Measurements from ENCODE around the gene TENT5C.

The TENT5C gene

DNA sequence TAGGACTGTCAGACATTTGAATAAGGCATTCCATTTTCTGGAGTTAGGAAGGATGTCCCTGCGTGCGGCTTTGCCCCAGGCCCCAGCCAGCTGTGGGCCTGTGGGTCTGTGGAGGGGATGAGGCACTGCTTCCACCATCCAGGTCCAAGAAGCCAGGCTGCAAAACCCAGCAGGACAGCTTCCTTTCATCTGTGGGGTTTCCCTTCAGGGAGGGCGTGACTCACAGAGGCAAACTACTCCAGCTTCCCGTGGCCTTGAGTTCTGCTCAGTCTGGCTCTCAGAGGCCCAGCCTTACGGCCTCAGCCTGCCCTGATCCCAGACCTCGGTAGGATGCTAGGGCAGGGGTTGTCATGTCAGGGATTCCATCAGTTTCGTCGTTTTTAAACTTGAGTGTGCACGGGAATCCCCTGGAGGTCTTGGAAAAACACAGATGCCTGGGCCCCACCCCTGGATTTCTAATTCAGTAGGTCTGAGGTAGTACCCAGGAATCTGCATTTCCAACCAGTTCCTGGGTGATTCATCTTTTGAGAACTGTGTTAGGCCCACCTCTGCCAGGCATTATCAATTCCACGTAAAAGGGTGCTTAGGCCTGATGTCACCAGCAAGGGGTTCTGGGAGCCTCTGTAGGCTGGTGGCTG is 32.3 kb upstream of the TENT5C start:
- DNase-seq (ENCODE audit: low read depth): no peak

DNA sequence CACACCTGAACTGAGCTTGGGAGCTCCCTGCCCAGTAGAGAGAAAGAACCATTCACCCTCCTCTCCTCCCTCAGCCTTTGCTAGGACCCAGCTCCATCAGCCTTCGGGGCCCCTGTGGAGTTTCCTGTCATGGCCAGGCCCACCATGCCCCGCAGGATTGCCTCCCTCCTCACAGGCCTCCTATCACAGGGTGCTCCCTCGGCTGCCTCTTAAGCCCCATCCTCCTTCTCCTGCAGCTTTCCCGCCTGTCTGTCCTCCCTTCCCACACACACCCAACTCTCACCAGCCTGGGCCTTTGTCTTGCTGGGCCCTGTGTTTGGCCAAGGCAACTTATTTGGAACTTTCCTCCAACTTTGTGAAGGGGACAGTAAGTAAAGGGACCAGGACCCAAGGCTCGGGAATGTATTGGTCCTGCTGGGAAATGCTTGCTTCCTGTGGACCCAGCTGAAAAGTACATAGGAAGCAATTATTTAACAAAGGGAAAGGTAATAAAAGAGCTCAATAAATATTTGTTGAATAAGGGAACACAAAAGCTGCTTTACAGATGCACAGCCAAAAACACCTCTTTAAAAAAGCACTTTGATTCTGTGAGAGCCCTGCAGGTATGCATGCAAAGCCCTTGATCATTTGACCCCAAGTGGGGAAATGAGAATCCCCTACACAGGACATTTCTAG is 31.6 kb upstream of the TENT5C start:
- no peak for DNase-seq (ENCODE audit: low read depth)

DNA sequence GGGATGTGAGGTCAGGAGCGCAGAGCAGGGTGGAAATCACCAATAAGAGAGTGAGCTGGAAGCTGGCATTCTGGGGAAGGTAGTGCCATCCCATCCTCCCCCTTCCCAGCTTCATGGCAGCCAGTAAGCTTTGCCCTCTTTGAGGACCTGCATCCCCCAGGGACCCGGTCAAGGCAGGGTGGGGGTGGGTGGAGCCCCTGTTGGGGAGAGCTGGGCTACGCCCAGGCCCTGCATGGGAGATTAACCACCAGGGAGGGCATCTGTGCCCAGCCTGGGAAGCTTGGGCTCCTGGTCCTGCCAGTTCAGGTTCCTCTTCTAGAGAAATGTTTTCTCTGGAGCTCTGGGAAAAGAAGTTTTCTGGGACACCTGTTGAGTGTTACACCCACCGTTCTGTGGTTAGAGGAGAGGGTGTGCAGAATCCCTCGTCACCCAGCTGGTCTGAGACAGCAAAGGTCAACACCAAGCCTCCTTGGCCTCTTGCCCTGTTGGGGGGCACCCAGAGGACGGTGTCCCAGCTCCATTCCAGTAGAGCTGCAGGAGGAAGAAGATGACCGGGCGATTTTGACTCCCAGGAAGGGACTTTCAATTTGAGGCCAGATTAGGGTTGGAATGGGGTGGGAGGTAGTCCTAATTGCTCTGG is 30.1 kb upstream of the TENT5C start:
- no peak for DNase-seq (ENCODE audit: low read depth)

DNA sequence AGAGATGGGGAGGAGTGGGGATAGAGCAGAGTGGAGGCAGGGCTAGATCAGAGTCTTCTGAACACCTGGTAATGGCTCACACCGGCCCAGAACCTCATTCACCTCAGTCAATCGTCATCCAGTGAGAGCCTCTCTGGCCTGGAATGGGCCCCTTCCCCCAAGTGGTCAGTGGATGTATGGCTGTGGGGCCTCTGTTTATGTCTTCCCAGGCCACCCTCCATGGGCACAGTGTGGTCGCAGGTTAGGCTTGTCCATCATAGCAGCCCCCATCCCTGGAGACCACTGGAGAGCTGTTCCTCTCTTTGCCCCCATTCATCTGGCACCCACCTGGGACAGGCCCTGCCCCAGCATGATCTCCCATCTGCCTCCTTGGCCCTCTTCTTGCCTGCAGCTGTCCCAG is 29.6 kb upstream of the TENT5C start:
- no peak for DNase-seq (ENCODE audit: low read depth)

DNA sequence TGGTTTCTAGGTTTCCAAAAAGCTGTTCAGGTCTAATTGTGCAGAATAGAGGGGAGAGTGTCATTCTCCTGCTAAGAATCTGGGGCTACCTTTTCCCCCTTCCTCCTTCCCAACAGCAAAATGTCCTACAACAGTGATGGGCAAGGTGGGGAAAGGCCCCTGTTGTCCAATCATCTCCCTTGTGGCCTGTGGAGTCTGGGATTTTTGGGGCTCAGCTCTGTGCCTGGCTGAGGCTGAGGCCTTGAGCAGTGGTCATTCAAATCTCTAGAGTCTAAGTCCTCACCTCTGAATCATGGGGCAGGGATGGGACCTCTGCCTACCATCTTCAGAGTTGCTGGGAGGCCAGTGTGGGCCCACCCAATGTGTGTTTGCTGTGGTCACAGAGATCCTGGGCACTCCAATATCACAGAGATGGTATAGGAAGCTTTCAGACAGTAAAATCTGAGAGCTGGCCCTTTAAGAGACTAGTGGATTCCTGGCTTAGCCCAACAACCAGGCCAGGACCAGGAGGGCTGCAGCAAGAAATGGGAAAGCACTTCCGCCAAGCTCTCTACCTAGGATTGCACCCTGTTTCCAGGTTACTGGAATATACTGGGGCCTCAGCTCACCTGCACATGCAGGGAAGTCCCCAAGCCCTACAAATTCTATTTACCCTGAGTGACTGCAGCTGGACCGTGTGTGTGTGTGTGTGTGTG is 28.5 kb upstream of the TENT5C start:
- DNase-seq (ENCODE audit: low read depth): no peak

DNA sequence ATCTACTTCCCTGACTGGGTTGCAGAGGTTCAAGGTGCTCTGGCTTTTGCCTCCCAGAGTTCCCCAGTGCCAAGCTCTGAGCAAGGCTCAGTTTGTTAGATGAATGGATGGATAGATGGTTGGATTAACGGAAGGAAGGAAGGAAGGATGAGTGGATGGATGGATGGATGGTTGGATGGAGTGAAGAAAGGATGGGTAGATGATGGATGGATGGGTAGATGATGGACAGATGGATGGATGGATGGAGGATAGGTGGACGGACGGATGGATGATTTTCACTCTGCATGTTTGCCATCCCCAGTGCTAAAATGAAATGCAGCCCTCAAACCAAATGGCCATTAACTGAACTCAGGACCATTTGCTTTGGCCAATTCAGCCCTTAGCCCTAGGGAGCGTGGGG is 27.4 kb upstream of the TENT5C start:
- no peak for DNase-seq (ENCODE audit: low read depth)

DNA sequence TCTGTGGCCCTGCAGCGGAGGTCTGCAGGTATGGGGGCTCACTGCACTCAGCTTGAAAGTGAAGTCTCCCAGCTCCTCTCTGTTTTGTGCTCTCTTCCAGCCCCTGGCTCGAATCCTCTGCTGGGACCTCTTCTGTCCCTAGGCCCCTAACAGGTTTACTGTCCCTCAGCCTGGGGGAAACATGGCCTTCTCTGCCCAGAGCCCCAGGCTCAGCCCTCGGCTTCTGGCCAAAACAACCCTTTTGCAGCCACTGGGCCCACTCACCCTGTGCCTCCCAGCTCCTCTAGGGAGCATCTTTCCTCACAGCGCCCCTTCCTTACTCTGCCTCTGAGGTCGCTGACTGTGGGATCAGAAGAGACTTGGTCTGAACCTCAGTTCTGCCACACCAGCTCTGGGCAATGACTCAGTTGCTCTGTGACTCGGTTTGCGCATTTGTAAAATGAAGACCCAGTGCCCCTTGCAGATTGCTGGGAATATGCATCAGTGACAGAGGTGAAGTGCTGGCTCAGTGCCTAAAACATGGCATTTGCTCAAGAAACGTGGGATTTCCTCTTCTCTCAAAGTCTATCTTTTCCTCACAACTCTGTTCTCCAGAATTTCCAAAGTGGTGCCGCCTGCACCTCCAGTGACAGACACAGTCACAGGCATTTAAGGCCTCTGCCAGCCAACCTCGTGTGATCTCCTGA is 26.5 kb upstream of the TENT5C start:
- DNase-seq (ENCODE audit: low read depth): no peak

DNA sequence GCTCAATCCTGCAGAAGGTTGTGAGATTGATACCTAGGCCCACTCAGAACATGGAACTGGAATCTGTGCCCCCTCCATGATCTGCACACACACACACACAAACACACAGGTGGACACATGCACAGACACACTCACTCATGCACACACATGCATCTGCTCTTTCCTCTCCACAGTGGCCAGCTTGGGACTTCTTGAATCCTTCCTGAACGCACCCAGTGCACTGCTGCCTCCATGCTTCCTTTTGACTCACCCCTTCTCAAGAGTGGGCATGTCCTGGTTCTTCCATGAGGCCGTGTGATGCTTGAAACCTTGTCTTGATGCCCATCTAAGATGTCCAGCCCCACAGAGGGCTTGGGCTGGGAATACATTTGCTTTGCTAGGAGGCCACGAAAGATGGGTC is 25.4 kb upstream of the TENT5C start:
- DNase-seq (ENCODE audit: low read depth): no peak

DNA sequence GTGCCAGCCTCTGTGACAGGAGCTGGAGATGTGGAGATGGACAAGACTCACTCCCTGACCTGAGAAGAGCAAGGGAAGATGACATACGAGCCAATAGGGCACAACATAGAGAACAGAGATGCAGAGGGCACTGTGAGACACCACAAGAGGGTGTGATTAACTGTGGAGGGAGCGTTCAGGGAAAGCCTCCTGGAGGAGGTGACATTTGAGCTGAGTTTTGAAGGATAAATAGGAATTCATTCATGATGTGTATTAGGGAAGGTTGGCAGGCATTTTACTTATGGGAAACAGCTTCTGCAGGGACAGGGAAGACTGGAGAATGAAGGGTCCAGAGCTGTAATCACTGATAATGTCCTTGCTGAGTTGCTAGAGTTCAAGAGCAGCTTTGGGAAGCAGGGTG is 25.0 kb upstream of the TENT5C start:
- DNase-seq (ENCODE audit: low read depth): no peak

DNA sequence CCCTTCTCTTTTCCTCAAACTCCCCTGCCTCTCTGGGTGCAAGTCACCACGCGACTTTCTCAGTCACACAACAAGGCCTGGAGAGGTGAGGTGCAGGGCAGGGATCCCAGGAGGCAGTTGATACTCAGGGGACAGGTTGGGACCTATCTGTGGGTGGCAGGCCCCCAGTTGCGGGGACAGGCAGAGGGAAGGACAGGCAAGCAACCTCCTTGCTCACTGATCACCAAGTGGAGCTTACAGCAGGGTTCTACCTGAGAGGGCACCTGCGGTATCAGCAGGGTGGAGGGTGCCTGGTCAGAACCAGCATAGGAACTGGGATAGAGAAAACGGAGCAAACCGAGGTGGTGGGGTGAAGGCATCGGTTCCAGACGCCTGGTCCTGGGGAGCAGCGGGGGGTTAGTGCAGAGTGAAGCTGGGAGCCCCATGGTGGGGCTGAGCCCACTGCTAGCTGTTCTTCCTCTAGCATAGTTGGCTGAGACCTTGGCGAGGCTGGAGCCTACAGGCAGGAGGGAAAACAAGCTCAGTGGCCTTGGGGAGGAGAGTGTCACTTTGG is 24.4 kb upstream of the TENT5C start:
- no peak for DNase-seq (ENCODE audit: low read depth)

DNA sequence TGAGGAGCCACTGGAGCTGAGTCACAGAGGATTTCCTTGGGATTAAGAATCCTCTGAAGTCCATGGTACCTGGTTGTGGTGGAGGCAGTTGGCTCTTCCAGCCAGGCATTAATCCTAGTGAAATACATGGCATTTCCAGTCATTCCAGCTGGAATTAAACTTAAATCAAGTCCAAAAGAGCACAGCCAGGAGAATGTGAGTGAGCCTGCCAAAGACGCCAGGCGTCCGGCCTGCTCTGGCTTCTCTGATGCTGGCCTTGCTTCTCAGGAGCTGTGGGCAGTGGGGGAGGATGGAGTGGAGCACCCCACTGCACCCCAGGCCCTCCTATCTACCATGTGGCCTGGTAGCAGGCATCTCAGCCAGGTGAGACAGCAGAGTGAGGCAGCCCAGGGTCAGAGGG is 23.4 kb upstream of the TENT5C start:
- no peak for DNase-seq (ENCODE audit: low read depth)

DNA sequence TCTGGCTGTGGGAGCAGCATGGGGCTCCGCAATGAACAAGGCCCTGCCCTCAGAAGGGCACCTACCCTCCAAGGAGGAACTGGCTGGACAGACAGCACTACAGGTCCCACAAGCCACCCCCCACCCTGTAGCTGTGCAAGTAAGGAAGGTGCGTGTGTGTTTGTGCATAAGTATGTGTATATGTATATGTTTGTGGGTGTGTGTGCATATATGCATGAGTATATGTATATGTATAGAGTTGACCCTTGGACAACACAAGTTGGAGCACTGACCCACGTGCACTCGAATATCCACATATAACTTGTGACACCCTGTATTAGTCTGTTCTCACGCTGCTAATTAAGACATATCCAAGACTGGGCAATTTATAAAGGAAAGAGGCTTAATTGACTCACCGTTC is 22.6 kb upstream of the TENT5C start:
- no peak for DNase-seq (ENCODE audit: low read depth)

DNA sequence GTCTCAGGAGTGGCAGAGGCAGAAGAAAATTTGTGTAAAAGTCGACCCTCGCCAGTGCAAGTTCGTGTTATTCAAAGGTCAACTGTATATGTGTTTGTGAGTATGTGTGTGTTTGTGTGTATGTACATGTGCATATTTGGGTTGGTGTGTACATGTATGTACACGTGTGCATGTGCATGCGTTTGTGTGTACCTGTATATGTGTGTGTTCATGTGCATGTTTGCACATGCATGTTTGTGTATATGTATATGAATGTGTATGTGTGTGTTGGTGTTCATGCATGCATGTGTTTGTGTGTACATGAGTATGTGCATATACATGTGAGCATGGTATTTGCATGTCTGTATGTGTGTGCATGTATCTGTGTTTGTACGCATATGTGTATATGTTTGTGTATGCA is 21.7 kb upstream of the TENT5C start:
- DNase-seq (ENCODE audit: low read depth): no peak

DNA sequence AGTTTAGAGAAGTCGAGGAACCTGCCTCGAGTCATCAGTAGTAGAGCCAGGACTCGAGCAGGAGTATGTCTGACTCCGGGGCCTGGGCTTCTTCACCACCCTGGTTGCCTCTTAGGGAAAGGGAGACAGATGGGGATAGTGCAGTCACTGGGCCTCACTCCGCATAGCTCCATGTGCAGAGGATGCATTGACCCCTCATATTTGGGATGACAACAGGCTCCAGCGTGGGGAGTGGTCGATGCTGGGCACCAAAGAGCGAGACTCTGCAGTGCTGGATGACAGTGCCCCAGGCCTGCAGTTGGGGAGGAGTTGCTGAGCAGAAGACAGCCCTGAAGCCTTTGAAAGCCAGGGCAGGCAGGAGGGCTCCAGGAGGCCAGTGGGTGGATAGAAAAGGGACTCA is 20.8 kb upstream of the TENT5C start:
- no peak for DNase-seq (ENCODE audit: low read depth)

DNA sequence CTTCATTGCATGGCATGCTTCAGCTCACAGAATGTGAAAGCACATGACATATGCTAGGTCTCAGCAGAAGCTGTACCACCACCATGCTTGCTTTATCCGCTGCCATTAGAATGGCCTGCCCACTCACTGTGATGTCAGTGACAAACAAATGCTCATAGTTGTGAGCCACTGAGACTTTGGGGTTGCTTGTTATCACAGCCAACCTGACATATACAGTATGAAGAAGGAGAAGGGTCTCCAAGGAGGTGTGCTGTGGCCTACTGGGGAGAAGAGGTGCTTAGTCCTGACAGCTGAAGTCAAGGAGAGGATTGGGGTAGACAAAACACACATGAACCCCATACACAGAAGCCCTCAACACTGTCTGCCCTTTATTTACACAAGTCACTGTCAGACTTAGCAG is 19.5 kb upstream of the TENT5C start:
- no peak for DNase-seq (ENCODE audit: low read depth)

DNA sequence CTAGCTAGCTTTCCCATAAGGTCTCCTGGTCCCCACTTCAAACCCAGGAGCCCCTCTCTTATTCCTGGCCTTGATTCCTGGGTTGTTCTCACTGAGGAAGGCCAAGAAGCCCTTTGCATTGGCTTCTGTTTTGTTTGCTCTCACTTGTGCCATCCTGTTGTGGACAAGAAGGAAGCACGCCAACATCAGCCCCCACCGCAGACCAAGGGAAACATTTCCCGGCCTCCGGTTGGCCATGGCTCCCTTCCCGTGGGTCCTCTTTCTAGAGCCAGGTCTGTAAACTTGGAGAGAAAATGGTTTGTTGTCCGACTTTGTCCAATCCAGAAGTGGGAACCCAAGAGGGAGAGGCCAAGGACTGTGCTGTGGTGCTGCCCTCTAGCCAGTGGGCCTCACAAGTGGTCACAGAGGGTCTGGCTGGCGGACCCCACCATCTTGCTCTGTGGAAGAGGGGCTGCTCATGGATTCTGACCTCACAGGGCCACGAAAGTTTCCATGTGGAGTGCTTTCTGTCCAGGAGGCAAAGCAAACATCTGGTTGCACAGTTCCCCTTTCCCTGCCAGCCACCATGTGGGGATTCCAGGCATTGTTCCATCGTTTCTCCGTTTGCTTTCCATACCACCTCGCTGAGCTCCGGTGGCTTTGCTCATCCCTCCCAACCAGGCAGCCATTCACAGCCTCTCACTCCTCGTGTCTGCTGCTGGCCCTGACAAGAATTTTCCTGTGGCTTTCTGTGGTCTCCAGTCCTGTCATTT is 18.9 kb upstream of the TENT5C start:
- no peak for DNase-seq (ENCODE audit: low read depth)

DNA sequence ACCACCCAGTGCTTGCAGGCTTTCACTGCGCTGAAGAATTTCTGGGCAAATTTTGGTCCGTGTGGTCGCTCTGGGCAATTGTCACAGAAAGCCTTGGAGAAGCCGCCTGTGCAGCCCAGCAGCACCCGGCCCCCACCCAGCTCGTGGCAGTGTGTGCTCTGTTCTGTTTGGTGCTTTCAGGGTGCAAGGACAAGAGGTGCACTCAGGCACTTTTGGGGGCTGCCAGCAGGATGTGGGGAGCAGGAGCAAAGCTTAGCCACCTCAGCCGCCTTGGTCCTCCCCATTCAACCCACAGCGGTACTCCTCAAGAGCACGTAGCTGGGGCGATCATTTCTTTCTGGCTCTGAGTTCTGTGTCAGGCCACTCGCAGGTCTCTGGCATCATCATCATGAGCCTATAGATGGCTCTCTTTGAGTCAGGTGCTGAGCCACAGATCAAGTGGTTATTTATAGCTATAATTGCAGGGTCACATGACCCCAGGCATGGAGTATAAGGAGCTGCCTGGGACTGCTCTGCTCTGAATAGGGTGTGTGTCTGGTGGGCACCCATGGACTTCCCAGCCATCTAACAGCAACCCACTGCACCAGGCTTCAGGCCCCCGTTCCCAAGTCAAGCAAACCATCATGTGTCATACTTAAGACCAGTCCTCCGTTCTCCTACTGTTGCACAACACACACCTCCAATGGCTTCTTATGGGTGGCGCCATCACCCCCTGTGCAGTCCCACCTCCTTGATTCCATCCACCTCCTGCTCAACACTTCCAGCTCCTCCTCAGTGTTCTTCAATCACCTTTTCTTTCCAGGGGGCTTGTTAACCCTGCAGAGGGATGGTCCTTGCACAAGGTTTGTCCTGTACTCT is 18.1 kb upstream of the TENT5C start:
- DNase-seq (ENCODE audit: low read depth): no peak

DNA sequence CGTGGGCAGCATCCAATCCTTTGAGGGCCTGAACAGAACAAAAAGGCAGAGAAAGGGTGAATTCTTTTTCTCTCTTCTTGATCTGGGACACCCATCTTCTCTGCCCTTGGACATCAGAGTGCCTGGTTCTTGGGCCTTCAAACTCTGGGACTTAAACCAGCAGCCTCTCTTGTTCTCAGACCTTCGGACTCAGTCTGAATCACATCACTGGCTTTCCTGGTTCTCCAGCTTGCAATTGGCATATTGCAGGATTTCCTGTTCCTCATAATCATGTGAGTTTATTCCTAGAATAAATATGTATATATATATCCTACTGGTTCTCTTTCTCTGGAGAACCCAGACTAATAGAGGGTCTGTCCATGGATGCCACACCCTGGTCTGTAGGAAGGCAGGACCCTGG is 16.3 kb upstream of the TENT5C start:
- no peak for DNase-seq (ENCODE audit: low read depth)

DNA sequence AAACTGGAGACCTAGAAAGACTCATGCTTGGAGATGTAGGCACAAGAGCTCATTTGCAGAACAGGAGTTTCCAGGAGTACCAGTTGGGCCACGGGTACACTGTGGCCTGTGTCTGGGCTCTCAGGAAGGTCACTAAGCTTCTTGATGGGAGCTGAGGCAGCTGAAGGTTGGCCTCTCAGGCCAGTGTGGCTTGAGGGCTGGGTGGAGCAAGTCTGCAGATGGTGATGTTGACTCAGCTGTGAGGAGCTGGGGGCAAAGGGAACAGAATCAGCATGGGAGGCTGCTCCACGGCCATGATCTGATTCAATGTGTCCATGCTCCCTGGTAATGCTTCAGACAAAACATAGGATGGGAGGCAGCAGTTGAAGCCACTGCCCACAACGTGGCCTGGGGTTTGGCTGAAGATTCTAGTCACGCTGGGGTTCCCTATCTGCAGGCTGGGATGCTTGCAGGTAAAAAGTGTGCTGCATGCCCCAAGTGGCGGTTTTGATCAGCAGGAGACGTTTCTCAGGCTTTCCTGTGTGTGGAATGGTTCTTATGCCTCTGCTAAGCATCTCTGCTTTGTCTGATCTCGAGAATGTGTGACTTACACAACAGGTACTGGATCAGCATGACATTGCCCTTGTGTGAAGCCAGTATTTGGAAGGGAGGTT is 15.4 kb upstream of the TENT5C start:
- no peak for DNase-seq (ENCODE audit: low read depth)

DNA sequence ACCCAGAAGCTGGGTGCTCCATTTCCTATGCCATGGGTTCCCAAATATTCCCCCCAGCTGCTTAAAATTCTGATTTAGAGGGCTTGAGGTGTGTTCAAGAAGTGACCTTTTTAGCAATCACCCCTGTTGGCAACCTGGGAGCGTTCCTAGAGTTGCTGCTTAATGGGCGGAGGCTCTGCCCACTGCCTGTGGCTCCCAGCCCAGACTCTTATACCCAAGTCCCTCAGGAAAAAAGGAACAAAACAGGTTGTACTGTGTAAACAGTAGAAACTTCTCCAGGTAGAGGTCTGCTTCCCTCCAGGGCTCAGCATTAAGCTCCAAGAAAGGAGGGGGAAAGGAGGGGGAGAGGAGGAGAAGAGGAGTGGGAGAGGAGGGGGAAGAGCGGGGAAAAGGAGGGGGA is 14.6 kb upstream of the TENT5C start:
- DNase-seq (ENCODE audit: low read depth): no peak
